Measurements from ENCODE around the gene IRAK3. TPM values are rescaled to one million over a fixed set of nuclear protein-coding genes. Genes with fewer than 3 reads are reported as not detected.
"Not testable (repeated sequence)": the region's sequence is repeated elsewhere in the genome, so short reads cannot be mapped to it uniquely, and the experiment has no call there.

Gene IRAK3
- total RNA-seq, 1 donor from 2014 or later, result 3.2 TPM

- intact Hi-C loops (cut with micrococcal nuclease), result loop anchor here (5.0 kb wide), 1 partner anchor 34 kb away; no protein-coding TSS in a partner anchor
- not testable (repeated sequence) for H3K36me3 Mint-ChIP-seq (ENCODE audit: low read depth); H3K9me3 Mint-ChIP-seq; H3K27ac Mint-ChIP-seq; DNase-seq (ENCODE audit: low spot score)
- Mint-ChIP-seq H3K27me3 (ENCODE audit: insufficient read depth) (peaks cover 18% of the 10 kb centered on the region), H3K4me1 (ENCODE audit: low read depth) (peaks cover 11% of the 10 kb centered on the region), H3K4me3 (peak overlapping the region; percentile 58)
Measured at GRCh38 chr12:66236282-66236675, 47.3 kb downstream of the IRAK3 start.

- intact Hi-C loops (cut with micrococcal nuclease), result loop anchor here (5.0 kb wide), 1 partner anchor 35 kb away; no protein-coding TSS in a partner anchor
- peaks cover 11% of the 10 kb centered on the region for H3K4me1 Mint-ChIP-seq (ENCODE audit: low read depth)
- H3K4me3 Mint-ChIP-seq, result peak overlapping the region; percentile 35
- no peaks in the 10 kb centered on the region for H3K9me3 Mint-ChIP-seq
- H3K27me3 Mint-ChIP-seq (ENCODE audit: insufficient read depth), result peaks cover 18% of the 10 kb centered on the region
- DNase-seq (ENCODE audit: low spot score), result no peak
- peaks cover 2% of the 10 kb centered on the region for H3K36me3 Mint-ChIP-seq (ENCODE audit: low read depth)
- no peak overlapping the region for H3K27ac Mint-ChIP-seq
Measured at GRCh38 chr12:66236969-66237368, 48.0 kb downstream of the IRAK3 start.

GRCh38 chr12:66237505-66238175 is 48.6 kb downstream of the IRAK3 start:
- Mint-ChIP-seq H3K4me3 (no peak overlapping the region), H3K27me3 (ENCODE audit: insufficient read depth) (peaks cover 18% of the 10 kb centered on the region), H3K9me3 (no peaks in the 10 kb centered on the region), H3K4me1 (ENCODE audit: low read depth) (peaks cover 11% of the 10 kb centered on the region), H3K36me3 (ENCODE audit: low read depth) (peaks cover 2% of the 10 kb centered on the region), H3K27ac (no peak overlapping the region)
- DNase-seq (ENCODE audit: low spot score), result no peak
- intact Hi-C loops (cut with micrococcal nuclease), result loop anchor here (5.0 kb wide), 1 partner anchor 35 kb away; no protein-coding TSS in a partner anchor

GRCh38 chr12:66239295-66239694 is 50.3 kb downstream of the IRAK3 start:
- H3K9me3 Mint-ChIP-seq, result no peaks in the 10 kb centered on the region
- H3K27ac Mint-ChIP-seq, result no peak overlapping the region
- peaks cover 15% of the 10 kb centered on the region for H3K27me3 Mint-ChIP-seq (ENCODE audit: insufficient read depth)
- H3K4me1 Mint-ChIP-seq (ENCODE audit: low read depth), result peaks cover 7% of the 10 kb centered on the region
- no peak overlapping the region for H3K4me3 Mint-ChIP-seq
- H3K36me3 Mint-ChIP-seq (ENCODE audit: low read depth), result peaks cover 2% of the 10 kb centered on the region
- intact Hi-C loops (cut with micrococcal nuclease), result loop anchor here (5.0 kb wide), 1 partner anchor 37 kb away; no protein-coding TSS in a partner anchor
- no peak for DNase-seq (ENCODE audit: low spot score)

- Mint-ChIP-seq H3K4me3 (no peak overlapping the region), H3K4me1 (ENCODE audit: low read depth) (peaks cover 5% of the 10 kb centered on the region), H3K9me3 (no peaks in the 10 kb centered on the region), H3K36me3 (ENCODE audit: low read depth) (peaks cover 2% of the 10 kb centered on the region), H3K27ac (no peak overlapping the region), H3K27me3 (ENCODE audit: insufficient read depth) (peaks cover 12% of the 10 kb centered on the region)
- intact Hi-C loops (cut with micrococcal nuclease), result no loop called here
- DNase-seq (ENCODE audit: low spot score), result no peak
Measured at GRCh38 chr12:66240096-66240820, 51.2 kb downstream of the IRAK3 start.

GRCh38 chr12:66241061-66242043 is 52.3 kb downstream of the IRAK3 start:
- intact Hi-C loops (cut with micrococcal nuclease), result no loop called here
- H3K4me1 Mint-ChIP-seq (ENCODE audit: low read depth), result peaks cover 5% of the 10 kb centered on the region
- peaks cover 6% of the 10 kb centered on the region for H3K36me3 Mint-ChIP-seq (ENCODE audit: low read depth)
- H3K27me3 Mint-ChIP-seq (ENCODE audit: insufficient read depth), result peaks cover 10% of the 10 kb centered on the region
- H3K4me3 Mint-ChIP-seq, result no peak overlapping the region
- H3K9me3 Mint-ChIP-seq, result no peaks in the 10 kb centered on the region
- no peak overlapping the region for H3K27ac Mint-ChIP-seq
- no peak for DNase-seq (ENCODE audit: low spot score)

GRCh38 chr12:66242311-66242710 is 53.3 kb downstream of the IRAK3 start:
- no peak for DNase-seq (ENCODE audit: low spot score)
- Mint-ChIP-seq H3K4me3 (no peak overlapping the region), H3K9me3 (no peaks in the 10 kb centered on the region), H3K36me3 (ENCODE audit: low read depth) (peaks cover 3% of the 10 kb centered on the region), H3K4me1 (ENCODE audit: low read depth) (no peaks in the 10 kb centered on the region), H3K27ac (no peak overlapping the region), H3K27me3 (ENCODE audit: insufficient read depth) (peaks cover 2% of the 10 kb centered on the region)
- intact Hi-C loops (cut with micrococcal nuclease), result no loop called here

- Mint-ChIP-seq H3K36me3 (ENCODE audit: low read depth) (peaks cover 3% of the 10 kb centered on the region), H3K27ac (no peak overlapping the region), H3K27me3 (ENCODE audit: insufficient read depth) (peaks cover 2% of the 10 kb centered on the region), H3K4me1 (ENCODE audit: low read depth) (no peaks in the 10 kb centered on the region), H3K4me3 (no peak overlapping the region), H3K9me3 (no peaks in the 10 kb centered on the region)
- no peak for DNase-seq (ENCODE audit: low spot score)
- intact Hi-C loops (cut with micrococcal nuclease), result no loop called here
Measured at GRCh38 chr12:66243911-66244310, 54.9 kb downstream of the IRAK3 start.

- intact Hi-C loops (cut with micrococcal nuclease), result no loop called here
- DNase-seq (ENCODE audit: low spot score), result no peak
- H3K9me3 Mint-ChIP-seq, result no peaks in the 10 kb centered on the region
- no peak overlapping the region for H3K4me3 Mint-ChIP-seq
- peaks cover 2% of the 10 kb centered on the region for H3K27me3 Mint-ChIP-seq (ENCODE audit: insufficient read depth)
- peaks cover 3% of the 10 kb centered on the region for H3K36me3 Mint-ChIP-seq (ENCODE audit: low read depth)
- no peaks in the 10 kb centered on the region for H3K4me1 Mint-ChIP-seq (ENCODE audit: low read depth)
- H3K27ac Mint-ChIP-seq, result no peak overlapping the region
Measured at GRCh38 chr12:66244446-66244845, 55.4 kb downstream of the IRAK3 start.

- H3K36me3 Mint-ChIP-seq (ENCODE audit: low read depth), result peaks cover 3% of the 10 kb centered on the region
- no peaks in the 10 kb centered on the region for H3K27me3 Mint-ChIP-seq (ENCODE audit: insufficient read depth)
- no peak for DNase-seq (ENCODE audit: low spot score)
- H3K4me1 Mint-ChIP-seq (ENCODE audit: low read depth), result no peaks in the 10 kb centered on the region
- H3K27ac Mint-ChIP-seq, result no peak overlapping the region
- H3K9me3 Mint-ChIP-seq, result no peaks in the 10 kb centered on the region
- intact Hi-C loops (cut with micrococcal nuclease), result no loop called here
- H3K4me3 Mint-ChIP-seq, result no peak overlapping the region
Measured at GRCh38 chr12:66247741-66248140, 58.7 kb downstream of the IRAK3 start.

- H3K4me1 Mint-ChIP-seq (ENCODE audit: low read depth), result no peaks in the 10 kb centered on the region
- intact Hi-C loops (cut with micrococcal nuclease), result no loop called here
- H3K9me3 Mint-ChIP-seq, result no peaks in the 10 kb centered on the region
Measured at GRCh38 chr12:66251049-66251448, 62.0 kb downstream of the IRAK3 start.

GRCh38 chr12:66252771-66253170 is 63.8 kb downstream of the IRAK3 start:
- H3K9me3 Mint-ChIP-seq, result no peaks in the 10 kb centered on the region
- intact Hi-C loops (cut with micrococcal nuclease), result no loop called here
- H3K4me3 Mint-ChIP-seq, result no peak overlapping the region
- no peaks in the 10 kb centered on the region for H3K36me3 Mint-ChIP-seq (ENCODE audit: low read depth)
- H3K4me1 Mint-ChIP-seq (ENCODE audit: low read depth), result no peaks in the 10 kb centered on the region
- H3K27me3 Mint-ChIP-seq (ENCODE audit: insufficient read depth), result peaks cover 10% of the 10 kb centered on the region
- DNase-seq (ENCODE audit: low spot score), result no peak
- H3K27ac Mint-ChIP-seq, result no peak overlapping the region

More at GRCh38 chr12:66251049-66251448, 62.0 kb downstream of the IRAK3 start:
- no peak overlapping the region for H3K4me3 Mint-ChIP-seq
- no peak overlapping the region for H3K27ac Mint-ChIP-seq
- no peak for DNase-seq (ENCODE audit: low spot score)
- peaks cover under 1% of the 10 kb centered on the region for H3K36me3 Mint-ChIP-seq (ENCODE audit: low read depth)
- peaks cover 9% of the 10 kb centered on the region for H3K27me3 Mint-ChIP-seq (ENCODE audit: insufficient read depth)

Data from activated T-helper 1 cell treated with anti-CD3 and anti-CD28 coated beads, Interleukin-12 subunit alpha, Interleukin-12 subunit beta, Interleukin-2, Interleukin-4 antibody, amounts not matched to agents 30 ng/mL and 10 ng/mL and 1 ng/mL, durations not matched to agents 14 hours and 24 hours and 36 hours (primary cell).